Cardiac septum (tissue), 1 donor: ENCODE measurements around the gene SIL1. TPM values are rescaled to one million over a fixed set of nuclear protein-coding genes. Genes with fewer than 3 reads are reported as not detected.
"Not testable (repeated sequence)": the region's sequence is repeated elsewhere in the genome, so short reads cannot be mapped to it uniquely, and the experiment has no call there.

Experiments
- DNase-seq: peaks from one replicate; pipeline ENCODE4 v3.0.0-alpha.2; 2020; ENCODE audit warnings: low spot score
- intact Hi-C: fragments of 100-400 bp; cut with DNase I; formaldehyde crosslinking; loops from one replicate; pipeline ENCODE4 v1.14.0; 2022
- total RNA-seq: library from RNA; stranded (reverse); fragmentation: NEBNext Ultra II Directional; extraction: Animal tissue kit (Norgen Biotek cat#: 25700); gene quantifications from one replicate; pipeline ENCODE4 v1.2.1, GENCODE V29; 2021
- donor health status: DM: no; HTN: no; CAD: no.

SIL1 gene
- total RNA-seq, 1 donor from 2014 or later = 43.1 TPM

DNA sequence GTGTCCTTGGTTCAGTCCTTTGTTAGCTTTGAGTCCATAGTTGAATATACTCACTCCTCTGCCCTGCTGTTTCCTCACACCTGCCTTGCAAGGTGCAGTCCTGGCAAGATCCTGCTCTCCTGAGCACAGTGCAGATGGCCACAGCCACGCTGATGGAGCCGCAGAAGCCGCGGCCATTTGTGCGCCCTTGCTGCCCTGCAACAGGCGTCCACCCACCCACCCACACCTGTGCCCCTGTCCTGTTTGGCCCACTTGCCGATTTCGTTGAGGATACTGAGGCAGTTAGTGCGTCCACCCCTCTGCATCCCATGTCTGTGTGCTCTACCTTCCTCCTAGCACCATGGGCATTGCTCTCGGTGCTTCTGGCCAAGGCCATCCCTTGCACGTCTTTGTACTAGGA lies 271.9 kb downstream of the SIL1 start:
- intact Hi-C loops = no loop called here
- DNase-seq = no peak

DNA sequence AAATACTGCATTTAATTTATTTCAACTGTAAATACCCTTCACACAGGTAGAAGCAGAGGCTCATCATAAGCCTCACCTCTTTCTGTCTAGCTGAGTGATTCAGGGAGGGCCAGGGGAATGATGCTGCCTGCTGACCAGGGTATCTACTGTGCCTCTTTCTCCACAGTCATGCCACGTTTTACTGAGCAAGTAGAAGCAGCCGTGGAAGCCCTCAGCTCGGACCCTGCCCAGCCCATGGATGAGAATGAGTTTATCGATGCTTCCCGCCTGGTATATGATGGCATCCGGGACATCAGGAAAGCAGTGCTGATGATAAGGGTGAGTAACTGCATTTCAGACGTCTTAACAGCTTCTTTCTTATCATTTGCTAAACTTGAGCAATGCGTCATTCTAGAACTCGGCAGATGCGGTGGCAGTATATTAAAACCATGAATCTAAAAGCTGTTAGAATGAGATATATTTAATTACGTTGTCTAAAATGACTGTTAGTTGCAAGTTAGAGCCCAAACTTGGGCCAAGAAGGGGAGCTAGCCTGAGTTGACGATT lies 273.0 kb downstream of the SIL1 start:
- no peak for DNase-seq
- intact Hi-C loops = no loop called here

DNA sequence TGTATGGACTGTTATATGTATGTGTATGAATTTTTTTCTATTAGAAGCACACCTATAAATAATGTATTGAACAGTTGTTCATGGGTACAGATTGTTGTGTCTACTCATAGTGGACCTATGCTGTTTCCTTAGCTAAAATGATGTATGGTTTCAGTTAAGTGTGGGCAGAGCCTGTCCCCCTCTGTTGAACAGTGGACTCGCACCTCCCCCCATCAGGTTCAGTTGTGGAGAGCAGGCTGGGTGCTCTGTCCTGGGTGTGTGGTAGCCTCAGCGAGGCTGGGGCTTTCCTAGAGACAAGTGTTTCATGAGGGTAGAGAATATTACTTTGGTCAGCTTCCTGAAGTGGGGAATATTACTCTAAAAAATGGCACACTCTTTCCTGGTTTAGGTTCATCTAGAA lies 275.7 kb downstream of the SIL1 start:
- intact Hi-C loops = no loop called here
- no peak for DNase-seq

DNA sequence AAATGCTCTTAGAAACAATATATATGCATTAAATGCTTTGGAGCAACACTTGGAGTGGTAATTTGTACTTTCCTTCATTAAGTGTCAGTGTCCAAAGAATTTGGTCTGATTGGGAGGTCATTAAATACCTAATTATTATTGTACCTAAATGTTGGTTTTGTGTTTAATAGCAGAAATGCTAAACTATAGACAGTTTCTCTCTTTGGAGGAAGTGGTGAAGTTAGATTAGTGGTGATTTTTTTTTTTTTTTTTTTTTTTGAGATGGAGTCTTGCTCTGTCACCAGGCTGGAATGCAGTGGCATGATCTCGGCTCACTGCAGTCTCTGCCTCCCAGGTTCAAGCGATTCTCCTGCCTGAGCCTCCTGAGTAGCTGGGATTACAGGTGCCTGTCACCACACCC lies 276.8 kb downstream of the SIL1 start:
- intact Hi-C loops = not testable (repeated sequence)

DNA sequence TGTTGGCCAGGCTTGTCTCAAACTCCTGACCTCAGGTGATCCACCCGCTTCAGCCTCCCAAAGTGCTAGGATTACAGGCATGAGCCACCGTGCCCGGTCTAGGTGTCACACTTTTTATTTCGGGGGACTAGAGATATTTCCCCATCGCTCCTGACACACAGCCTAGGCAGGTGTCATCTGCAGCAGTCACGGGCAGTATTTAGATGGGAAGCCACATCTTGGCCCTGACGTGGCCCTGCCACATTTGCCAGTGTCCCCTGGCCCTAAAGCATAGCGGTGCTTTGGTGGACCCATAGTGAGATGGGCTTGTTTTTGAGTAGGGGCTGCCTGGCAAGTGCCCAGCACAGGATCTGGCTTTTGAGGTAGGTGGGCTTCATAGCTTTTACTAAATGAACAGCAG lies 278.0 kb downstream of the SIL1 start:
- no peak for DNase-seq
- intact Hi-C loops = no loop called here

More for the DNA sequence above, 276.8 kb downstream of the SIL1 start:
- DNase-seq = not testable (repeated sequence)

DNA sequence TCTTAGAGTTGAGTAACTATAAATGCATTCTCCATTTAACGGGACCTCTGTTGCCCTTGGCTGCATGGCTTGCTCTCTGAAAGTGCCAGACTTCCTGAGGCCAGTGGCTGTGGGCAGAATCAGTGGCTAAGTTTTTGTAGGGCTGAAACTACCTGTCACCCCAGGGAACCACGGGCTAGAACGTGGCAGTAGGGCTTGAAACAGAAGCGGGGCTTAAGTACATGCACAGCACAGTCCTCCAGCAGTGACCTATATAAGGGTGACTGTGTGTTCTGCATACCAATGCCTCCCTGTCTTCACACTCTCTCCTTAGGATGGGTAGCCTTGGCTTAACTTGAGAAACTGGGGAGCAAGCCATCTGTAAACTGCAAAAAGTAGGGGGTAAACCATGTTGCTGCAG lies 279.5 kb downstream of the SIL1 start:
- DNase-seq = no peak
- intact Hi-C loops = no loop called here

DNA sequence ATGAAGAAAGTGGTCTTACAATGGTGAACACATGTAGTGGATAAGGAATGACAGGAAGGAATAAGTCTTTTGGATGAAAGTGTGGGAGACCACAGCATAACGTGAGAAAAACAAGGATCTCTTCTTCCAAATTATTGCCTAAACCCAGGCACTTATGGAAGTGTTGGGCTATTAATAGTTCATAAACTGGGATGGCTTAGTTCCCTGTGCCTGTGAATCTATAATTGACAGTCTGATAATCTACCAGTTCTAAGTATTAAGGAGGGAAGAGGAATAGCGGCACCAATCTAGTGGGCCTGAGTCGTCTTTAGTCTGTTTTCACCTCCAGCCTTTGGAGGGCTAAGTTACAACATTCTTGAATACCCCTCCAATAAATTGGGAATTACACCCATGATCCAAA lies 283.8 kb downstream of the SIL1 start:
- DNase-seq = no peak
- intact Hi-C loops = no loop called here

DNA sequence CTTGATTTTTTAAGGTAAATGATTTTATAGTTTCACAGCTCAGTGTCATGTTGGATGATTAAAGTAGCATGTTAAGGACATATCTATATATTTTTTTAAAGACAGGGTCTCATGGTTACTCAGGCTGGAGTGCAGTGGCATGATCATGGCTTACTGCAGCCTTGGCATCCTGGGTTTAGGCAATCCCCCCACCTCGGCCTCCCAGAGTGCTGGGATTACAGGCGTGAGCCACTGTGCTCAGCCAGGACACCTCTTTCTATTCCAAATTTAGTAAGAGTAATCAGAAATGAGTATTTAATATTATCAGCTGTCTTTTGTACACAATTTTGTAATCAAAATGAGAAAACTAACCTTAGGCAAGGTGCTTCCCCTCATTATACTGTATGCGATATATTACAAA lies 284.4 kb downstream of the SIL1 start:
- no peak for DNase-seq
- intact Hi-C loops = no loop called here

DNA sequence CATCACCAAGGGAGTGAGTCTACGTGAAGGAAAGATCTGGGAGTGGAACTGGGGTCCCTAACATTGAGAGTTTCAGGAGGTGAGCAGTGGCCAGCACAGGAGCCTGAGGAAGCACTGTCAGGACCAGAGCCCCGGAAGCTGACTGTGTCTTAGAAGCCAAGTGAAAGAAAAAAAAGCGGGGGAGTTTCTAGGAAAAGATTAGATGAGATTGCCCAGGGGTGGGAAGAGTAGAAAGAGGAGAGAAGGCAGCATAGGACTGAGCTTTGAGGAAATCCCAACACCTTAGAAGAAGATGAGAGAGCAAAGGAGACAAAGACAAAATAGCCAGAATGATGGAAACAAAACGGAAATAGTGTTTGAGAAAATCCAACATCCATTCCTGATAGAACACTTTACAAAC lies 286.1 kb downstream of the SIL1 start:
- intact Hi-C loops = no loop called here
- DNase-seq = no peak

DNA sequence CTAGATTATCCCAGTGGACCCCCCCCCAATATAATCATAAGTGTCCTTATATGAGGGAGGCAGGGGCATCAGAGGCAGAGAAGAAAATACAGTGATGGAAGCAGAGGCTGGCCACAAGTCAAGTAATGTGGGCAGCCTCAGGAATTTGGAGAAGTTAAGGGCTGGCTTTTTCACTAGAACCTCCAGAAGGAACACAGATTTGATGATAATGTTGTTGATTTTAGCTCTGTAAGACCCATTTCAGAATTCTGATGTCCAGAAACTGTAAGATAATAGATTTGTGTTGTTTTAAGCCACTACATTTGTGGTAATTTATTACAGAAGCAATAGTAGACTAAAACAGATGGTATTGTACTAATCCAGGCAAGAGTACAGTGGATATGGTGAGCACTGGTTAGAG lies 286.7 kb downstream of the SIL1 start:
- intact Hi-C loops = no loop called here
- no peak for DNase-seq

DNA sequence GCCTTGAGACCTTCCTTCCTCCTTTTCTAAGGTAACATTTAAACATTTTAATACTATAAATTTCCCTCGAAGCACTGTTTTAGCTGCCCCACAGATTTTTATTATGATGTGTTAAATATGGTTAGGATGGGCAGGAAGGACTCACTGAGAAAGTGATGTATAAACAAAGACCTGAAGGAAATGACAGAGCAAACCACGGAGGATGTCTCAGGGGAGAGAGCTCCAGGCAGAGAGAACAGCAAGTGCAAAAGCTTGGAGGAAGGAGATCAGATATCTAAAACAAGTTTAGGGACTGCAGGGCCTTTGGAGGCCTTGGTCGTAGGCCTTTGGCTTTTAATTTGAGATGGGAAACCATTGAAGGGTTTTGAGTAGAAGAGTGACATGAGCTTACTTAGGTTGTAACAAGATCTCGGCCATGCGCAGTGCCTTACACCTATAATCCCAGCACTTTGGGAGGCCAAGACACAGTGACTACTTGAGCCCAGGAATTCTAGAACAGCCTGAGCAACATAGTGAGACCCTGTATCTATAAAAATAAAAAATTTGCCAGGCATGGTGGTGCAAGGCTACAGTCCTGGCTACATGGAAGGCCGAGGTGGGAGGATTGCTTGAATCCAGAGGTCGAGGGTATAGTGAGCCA lies 287.5 kb downstream of the SIL1 start:
- intact Hi-C loops = no loop called here

DNA sequence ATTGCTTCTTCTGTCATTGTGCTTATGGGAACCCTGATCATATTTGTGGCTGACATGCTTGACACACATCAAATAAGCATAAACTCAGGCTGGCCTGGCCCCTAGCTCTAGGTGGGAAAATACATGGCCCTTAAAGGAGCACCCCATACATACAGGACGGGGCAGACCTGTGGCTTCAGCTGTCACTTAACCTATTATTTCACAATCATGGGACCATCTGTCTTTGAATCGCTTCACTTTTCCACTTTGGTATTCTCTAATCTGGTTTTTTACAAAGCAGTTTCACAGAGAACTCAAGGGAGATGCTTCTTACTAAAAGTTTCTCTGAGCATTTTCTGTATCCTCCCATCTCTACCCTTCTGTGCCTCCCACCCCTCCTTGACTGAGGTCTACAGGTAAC lies 288.4 kb downstream of the SIL1 start:
- no peak for DNase-seq
- intact Hi-C loops = no loop called here

More for the DNA sequence above, 287.5 kb downstream of the SIL1 start:
- DNase-seq = no peak

DNA sequence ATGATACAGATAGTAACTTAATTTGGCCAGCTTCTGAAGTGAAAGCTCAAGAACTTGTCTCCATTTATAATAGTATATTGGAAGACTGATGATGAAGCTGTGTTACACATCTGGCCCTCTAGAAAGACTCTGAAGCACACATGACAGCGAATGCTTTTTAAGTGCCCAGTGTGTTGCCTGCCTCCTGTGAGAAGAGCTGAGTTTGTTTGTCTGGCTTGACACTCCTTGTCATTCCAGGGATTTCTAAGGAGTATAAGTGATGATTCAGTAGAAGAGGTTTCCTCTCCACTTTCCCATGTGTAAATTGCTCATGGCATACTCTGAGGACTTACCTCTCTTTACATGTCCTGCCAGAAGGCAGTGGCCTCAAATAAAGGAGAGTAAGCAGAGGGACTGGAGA lies 292.6 kb downstream of the SIL1 start:
- no peak for DNase-seq
- intact Hi-C loops = no loop called here

DNA sequence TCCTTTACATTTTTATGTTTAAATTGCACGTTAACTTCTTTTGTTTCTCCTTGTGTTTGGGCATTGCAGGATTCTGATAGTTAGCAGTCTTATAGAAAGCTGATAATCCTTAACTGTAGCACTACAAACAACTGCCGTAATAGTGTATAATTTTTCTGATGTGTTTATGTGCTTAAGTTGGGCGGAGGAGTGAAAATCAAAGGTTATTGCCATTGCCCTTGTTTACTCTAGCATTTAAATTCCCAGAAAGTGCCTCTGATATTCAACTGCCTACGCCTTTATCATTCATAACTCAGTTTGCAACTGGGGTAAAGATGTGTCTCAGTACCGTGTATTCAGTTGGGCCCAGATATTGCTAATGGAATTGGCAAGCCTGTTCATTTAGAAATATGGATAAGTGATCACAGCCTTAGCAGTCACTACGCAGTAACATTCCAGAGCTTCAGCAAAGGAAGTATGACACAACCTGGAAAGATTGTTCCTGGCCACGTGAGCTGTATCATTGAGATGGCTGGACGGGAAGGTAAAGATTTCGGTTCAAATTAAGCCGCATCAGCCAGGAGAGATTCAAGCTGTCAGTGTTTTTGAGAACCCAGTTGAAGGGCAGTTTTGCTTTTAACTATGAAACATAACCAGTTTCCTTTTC lies 294.9 kb downstream of the SIL1 start:
- DNase-seq = no peak
- intact Hi-C loops = no loop called here

DNA sequence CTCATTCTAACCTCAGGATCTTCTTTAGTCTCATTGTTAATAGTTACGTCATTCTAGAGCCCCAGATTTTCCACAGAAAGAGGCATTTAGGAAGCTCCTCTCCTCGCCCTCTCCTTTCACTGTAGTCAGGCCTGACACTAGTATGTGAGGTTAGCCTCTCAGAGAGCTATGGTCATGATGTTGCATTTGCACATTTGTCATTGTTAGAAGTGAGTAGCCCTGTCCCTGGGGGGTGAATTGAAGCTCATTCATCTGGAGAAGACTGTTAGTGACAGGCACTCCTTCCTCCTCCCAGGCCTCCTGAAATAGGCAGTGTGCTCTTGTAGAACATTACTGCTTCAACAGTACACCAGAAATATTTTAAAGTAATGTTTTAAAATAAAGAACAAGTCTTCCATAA lies 296.5 kb downstream of the SIL1 start:
- no peak for DNase-seq
- intact Hi-C loops = no loop called here

DNA sequence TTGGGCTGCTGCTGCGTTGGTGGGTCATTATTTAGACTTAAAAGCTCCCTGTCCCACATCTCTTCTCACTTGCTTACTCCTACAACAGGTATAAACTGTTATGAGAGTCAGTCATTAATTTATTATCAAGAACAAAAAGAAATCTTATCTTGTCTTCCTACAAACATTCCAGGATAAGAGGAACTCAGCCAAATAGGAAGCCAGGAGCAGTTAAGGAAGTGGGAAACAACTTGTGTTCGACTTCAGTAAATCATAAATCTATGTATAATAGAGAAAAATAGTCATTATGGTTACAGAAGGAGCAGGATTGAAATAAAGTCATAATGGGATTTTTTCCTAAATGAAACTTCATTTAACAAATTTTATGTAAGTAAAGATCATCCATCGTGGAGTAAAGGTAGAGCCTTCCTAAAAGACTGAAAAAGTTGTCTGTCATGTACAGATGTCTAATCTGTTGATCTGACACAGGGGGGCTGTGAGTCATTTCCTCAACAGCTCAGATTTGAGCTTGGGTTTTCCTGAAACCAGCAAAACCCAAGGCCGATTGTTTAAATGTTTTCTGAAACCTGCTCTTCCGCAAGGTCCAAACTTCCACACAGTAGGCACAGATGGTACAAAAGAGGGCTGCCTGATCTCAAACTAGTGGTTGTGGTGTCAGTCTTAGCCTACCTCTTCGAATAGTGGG lies 297.7 kb downstream of the SIL1 start:
- intact Hi-C loops = no loop called here
- DNase-seq = no peak

DNA sequence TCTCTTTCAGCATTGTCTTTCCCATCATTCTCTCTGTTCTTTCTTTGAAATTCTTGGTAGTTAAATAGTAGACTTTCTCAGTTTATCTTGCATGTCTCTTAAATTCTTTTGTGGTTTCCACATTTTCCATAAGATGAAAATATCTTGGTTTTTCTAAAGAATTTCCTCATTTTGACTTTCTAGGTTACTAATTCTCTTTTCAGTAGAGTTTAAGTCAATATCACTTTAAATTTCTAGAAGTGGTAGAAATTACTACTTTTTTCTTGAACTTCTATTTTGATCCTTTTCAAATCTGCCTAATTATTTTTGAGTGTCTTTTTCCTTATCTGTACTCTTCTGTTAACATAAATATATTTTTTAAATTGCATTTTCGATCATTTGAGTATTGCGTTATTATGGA lies 299.4 kb downstream of the SIL1 start:
- intact Hi-C loops = no loop called here
- DNase-seq = no peak

DNA sequence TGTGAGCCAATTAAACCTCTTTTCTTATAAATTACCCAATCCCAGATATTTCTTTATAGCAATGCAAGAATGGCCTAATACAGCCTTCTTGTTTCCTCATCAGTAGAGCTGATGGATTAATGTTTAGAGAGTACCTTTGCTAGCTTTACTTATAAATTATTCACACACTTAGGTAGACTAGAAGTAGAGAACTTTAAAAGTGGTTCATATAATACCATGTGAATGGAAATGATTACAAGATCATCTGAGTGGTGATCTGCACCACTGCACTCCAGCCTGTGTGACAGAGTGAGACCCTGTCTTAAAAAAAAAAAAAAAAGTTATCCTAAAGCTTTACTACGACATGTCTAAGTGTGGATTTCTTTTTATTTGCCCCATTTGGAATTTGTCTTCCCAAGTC lies 299.9 kb downstream of the SIL1 start:
- intact Hi-C loops = no loop called here
- DNase-seq = no peak
